GM19395 (cell line): ENCODE data around the gene ALKBH5.

Experiments
- ATAC-seq: cut with Tn5 transposase; IDR thresholded peaks from one replicate; pipeline ENCODE4 v1.9.1; 2021; ENCODE audit warnings: mild to moderate bottlenecking, moderate library complexity; ENCODE audit not compliant: unreplicated experiment

The ALKBH5 gene

DNA sequence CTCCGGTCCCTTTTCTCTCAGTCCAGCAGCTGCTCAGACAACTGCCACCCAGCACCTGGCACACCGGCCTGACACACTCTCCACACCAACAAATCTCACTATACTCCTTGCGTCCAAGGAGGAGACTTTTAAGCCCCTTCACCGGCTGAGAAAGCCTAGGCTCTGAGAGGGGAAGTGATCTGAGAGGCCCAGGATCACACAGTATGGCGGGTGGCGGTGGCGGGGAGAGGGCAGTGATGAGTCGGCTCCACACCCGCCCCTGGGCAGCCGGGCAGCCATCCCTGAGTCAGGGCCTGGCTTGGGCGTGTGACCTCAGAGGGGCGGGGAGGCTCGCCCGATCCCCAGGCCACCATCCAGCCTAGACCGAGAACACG lies 74.3 kb downstream of the ALKBH5 start:
- peak; percentile 36 for ATAC-seq

DNA sequence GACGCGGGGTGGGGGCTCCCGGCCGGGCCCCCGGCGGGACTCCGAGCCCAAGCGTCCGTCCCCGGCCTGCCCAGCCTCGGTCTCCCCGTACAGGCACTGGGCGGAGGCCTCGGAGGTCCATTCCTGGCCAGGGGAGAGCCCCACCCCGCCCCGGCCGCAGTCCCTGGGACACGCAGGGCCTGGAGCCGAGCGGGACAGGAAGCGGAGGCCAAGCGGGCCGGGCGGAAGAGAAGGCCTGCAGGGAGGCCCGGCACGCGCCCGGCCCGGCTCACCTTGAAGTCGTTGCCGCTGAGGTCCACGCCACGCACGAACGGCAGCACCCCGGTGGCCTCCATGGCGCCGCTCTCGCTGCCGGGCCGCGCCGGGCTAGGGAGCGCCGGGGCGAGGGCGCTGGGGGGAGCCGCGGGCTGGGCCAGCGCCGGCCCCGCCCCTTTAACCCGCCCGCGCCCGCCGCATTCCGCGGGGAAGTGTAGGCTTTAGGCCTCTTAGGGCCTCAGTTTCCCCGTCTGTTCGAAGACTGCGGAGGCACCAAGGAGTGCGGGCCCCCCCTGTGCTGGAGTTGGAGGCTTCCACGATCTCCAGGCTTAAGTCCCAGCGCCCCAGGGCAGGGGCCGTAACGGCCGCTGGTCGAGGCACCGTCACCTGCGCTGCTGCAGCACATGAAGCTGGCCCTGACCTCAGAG lies 74.9 kb downstream of the ALKBH5 start, which contains the start of gene FLII:
TSS of gene FLII (minus strand) at position 383 of the 683 bp plus-strand sequence. CDS start at position 335, 48 bp downstream.
- no peak for ATAC-seq
